Psoas muscle (tissue), 8 donors: ENCODE results near the gene CERS6. TPM values are rescaled to one million over a fixed set of nuclear protein-coding genes. Genes with fewer than 3 reads are reported as not detected.
A peak's percentile ranks its signal among the peaks of the same experiment; 100 is the strongest.
"Not testable (repeated sequence)": the region's sequence is repeated elsewhere in the genome, so short reads cannot be mapped to it uniquely, and the experiment has no call there.

Source experiments
- ATAC-seq, 4 donors: fragments of 200-7000 bp; cut with Tn5 transposase; one replicate each; pipeline ENCODE4 v1.9.1; 2020; ENCODE audit warnings: moderate library complexity in 3 of 4, mild to moderate bottlenecking in 2 of 4
- DNase-seq, 2 donors: peaks; one replicate each; pipeline ENCODE4 v3.0.0-alpha.2; 2020
- H3K27ac ChIP-seq: fragments of 200-600 bp; one replicate; pipeline ENCODE4 v1.8.0; 2022
- H3K27me3 ChIP-seq, 3 donors: fragments of 200-600 bp in 1 of 3; one replicate each; pipeline versions ENCODE4 v1.6.1 to v1.8.0; 2013 to 2022; ENCODE audit warnings: low read length in 2 of 3, mild to moderate bottlenecking in 2 of 3, moderate library complexity in 1 of 3; ENCODE audit not compliant: insufficient read depth in 3 of 3
- H3K36me3 ChIP-seq, 2 donors: fragments of 200-600 bp in 1 of 2; one replicate each; pipeline versions ENCODE4 v1.6.1 to v1.8.0; 2013 to 2022; ENCODE audit warnings: low read depth in 1 of 2, mild to moderate bottlenecking in 1 of 2, moderate library complexity in 1 of 2; ENCODE audit not compliant: insufficient read depth in 1 of 2
- H3K4me1 ChIP-seq: fragments of 200-600 bp; one replicate; pipeline ENCODE4 v1.8.0; 2022
- H3K4me3 ChIP-seq: fragments of 200-600 bp; one replicate; pipeline ENCODE4 v1.8.0; 2022; ENCODE audit warnings: mild to moderate bottlenecking
- H3K9me3 ChIP-seq: fragments of 200-600 bp; one replicate; pipeline ENCODE4 v1.8.0; 2022
- CTCF ChIP-seq: fragments of 200-600 bp; IDR thresholded peaks from one replicate; pipeline ENCODE4 v1.8.0; 2022; ENCODE audit warnings: antibody characterized with exemption
- WGBS, 3 donors: extraction: QIAGEN DNeasy Blood & Tissue Kit; methylation state at CpG; one replicate each; pipeline versions ENCODE4 v1.1.6 to v1.1.7; 2013; 5-methylcytosine and 5-hydroxymethylcytosine counted together
- intact Hi-C, 2 donors: fragments of 100-400 bp; cut with DNase I; formaldehyde crosslinking; loops; one replicate each; pipeline versions ENCODE4 v1.11.0 to v1.14.2; 2022
- polyA plus RNA-seq, 3 donors: library from polyadenylated mRNA; stranded (reverse); fragments of 200-250 nt; gene quantifications; one replicate each; pipeline ENCODE4 v1.2.3, GENCODE V29; 2013
- total RNA-seq, 4 donors: library from RNA; stranded (reverse); fragmentation: NEBNext Ultra II Directional in 2 of 4; extraction: Animal tissue kit (Norgen Biotek cat#: 25700) in 2 of 4; gene quantifications; one replicate each; pipeline versions ENCODE4 v1.2.1 to v1.2.4, GENCODE V29; 2021 to 2023
- donor health status: healthy with polysubstance abuse.
- donor health status: DM: no; HTN: no; CAD: no; lungs with moderate emphysema.
- donor health status: Bipolar disorder and iron deficiency.
- donor health status: healthy.
- donor health status: DM: yes; HTN: yes; CAD: no.
- donor health status: DM: no; HTN: no; CAD: no.
- donor health status: DM: no; HTN: no; CAD: no.
- donor health status: DM: yes; HTN: yes; CAD: no.

CERS6 gene
- total and polyA plus RNA-seq, 7 donors: 4.8 to 18.1 (median 11.2) TPM

GRCh38 chr2:168758970-168759820, 303.1 kb downstream of the CERS6 start:
- intact Hi-C loops: loop anchor here (1.0 to 2.0 kb wide), 2 partner anchors 412 to 413 kb away; no protein-coding TSS in a partner anchor
- Histone ChIP-seq H3K36me3 (no peaks in the 10 kb centered on the region), H3K4me1 (peaks cover 6% of the 10 kb centered on the region), H3K27ac (no peak overlapping the region), H3K9me3 (no peaks in the 10 kb centered on the region), H3K27me3 (no peaks in the 10 kb centered on the region), H3K4me3 (no peak overlapping the region)
- WGBS, 3 donors: 26 to 38% (median 26%) methylated on average over 3 of the region's 3 CpGs
- ATAC-seq: peak; percentile 76 to 91 (median 84)
- TF ChIP-seq CTCF: peak; percentile 60
- DNase-seq: no peak

- peaks cover 0 to 12% of the 10 kb centered on the region in 2 donors for H3K36me3 ChIP-seq
- H3K27me3 ChIP-seq: no peaks in the 10 kb centered on the region
- WGBS, 3 donors: 74 to 78% (median 75%) methylated on average over 1 of the region's 1 CpG
- ATAC-seq: no peak
- H3K27ac ChIP-seq: no peak overlapping the region
- no peaks in the 10 kb centered on the region for H3K9me3 ChIP-seq
- no peak for TF ChIP-seq CTCF
- no peak for DNase-seq
- intact Hi-C loops: no loop called here
- no peaks in the 10 kb centered on the region for H3K4me1 ChIP-seq
- no peak overlapping the region for H3K4me3 ChIP-seq
Measured at GRCh38 chr2:168765401-168765800, 309.3 kb downstream of the CERS6 start.

- Histone ChIP-seq H3K27me3 (no peaks in the 10 kb centered on the region), H3K4me3 (no peak overlapping the region), H3K27ac (no peak overlapping the region), H3K9me3 (no peaks in the 10 kb centered on the region), H3K4me1 (no peaks in the 10 kb centered on the region), H3K36me3 (peaks cover 0 to 12% of the 10 kb centered on the region in 2 donors)
- 70 to 80% (median 80%) methylated on average over 2 of the region's 2 CpGs for WGBS, 3 donors
- intact Hi-C loops: no loop called here
- DNase-seq (no peak), ATAC-seq (peak in 1 of 4 donors; percentile 46)
- no peak for TF ChIP-seq CTCF
Measured at GRCh38 chr2:168766600-168766999, 310.5 kb downstream of the CERS6 start.

- intact Hi-C loops: no loop called here
- no peak for ATAC-seq
- H3K36me3 ChIP-seq: peaks cover 0 to 12% of the 10 kb centered on the region in 2 donors
- H3K9me3 ChIP-seq: no peaks in the 10 kb centered on the region
- no peak overlapping the region for H3K4me3 ChIP-seq
- H3K4me1 ChIP-seq: no peaks in the 10 kb centered on the region
- 25 to 40% (median 29%) methylated on average over 1 of the region's 1 CpG for WGBS, 3 donors
- no peaks in the 10 kb centered on the region for H3K27me3 ChIP-seq
- DNase-seq: no peak
- TF ChIP-seq CTCF: no peak
- H3K27ac ChIP-seq: no peak overlapping the region
Measured at GRCh38 chr2:168767258-168767657, 311.2 kb downstream of the CERS6 start.

- WGBS, 3 donors: 95 to 97% (median 96%) methylated on average over 6 of the region's 6 CpGs
- H3K4me1 ChIP-seq, H3K27ac ChIP-seq, H3K9me3 ChIP-seq, DNase-seq, H3K4me3 ChIP-seq, H3K27me3 ChIP-seq, ATAC-seq, intact Hi-C loops: not testable (repeated sequence)
- H3K36me3 ChIP-seq: peaks cover 0 to 12% of the 10 kb centered on the region in 2 donors
Measured at GRCh38 chr2:168768357-168768756, 312.3 kb downstream of the CERS6 start.
